Sciatic nerve (tissue), 2 donors: ENCODE results near the gene GTF2IRD2. TPM values are rescaled to one million over a fixed set of nuclear protein-coding genes. Genes with fewer than 3 reads are reported as not detected.
"Not testable (repeated sequence)": the region's sequence is repeated elsewhere in the genome, so short reads cannot be mapped to it uniquely, and the experiment has no call there.

Experiments
- ATAC-seq: fragments of 200-7000 bp; cut with Tn5 transposase; one replicate; pipeline ENCODE4 v1.9.1; 2020; ENCODE audit warnings: mild to moderate bottlenecking, moderate library complexity
- DNase-seq: peaks from one replicate; pipeline ENCODE4 v3.0.0-alpha.2; 2020; ENCODE audit warnings: low spot score
- intact Hi-C: fragments of 100-400 bp; cut with DNase I; formaldehyde crosslinking; loops from one replicate; pipeline ENCODE4 v1.14.2; 2022
- total RNA-seq: library from RNA; stranded (reverse); fragmentation: NEBNext Ultra II Directional; extraction: Animal tissue kit (Norgen Biotek cat#: 25700); gene quantifications from one replicate; pipeline ENCODE4 v1.2.1, GENCODE V29; 2021
- donor health status: DM: no; HTN: no; CAD: no.
- donor health status: DM: no; HTN: no; CAD: no.

Gene GTF2IRD2
- total RNA-seq: 46.5 TPM

- DNase-seq (peak; percentile 80), ATAC-seq (peak; percentile 98)
- intact Hi-C loops: not testable (repeated sequence)
These were observed at the start of gene GTF2IRD2 for GRCh38 chr7:74850833-74851721. TSS of gene GTF2IRD2 (minus strand) at chr7:74851605. CDS start at chr7:74836378, 15,227 bp downstream.

GRCh38 chr7:74890158-74891123 lies 39.0 kb upstream of the GTF2IRD2 start:
- intact Hi-C loops: not testable (repeated sequence)
- peak; percentile 91 for DNase-seq
- peak; percentile 92 for ATAC-seq

GRCh38 chr7:74889518-74890129 lies 38.2 kb upstream of the GTF2IRD2 start:
- intact Hi-C loops, DNase-seq: not testable (repeated sequence)

GRCh38 chr7:74885295-74885694 lies 33.9 kb upstream of the GTF2IRD2 start:
- intact Hi-C loops, DNase-seq, ATAC-seq: not testable (repeated sequence)

More at GRCh38 chr7:74889518-74890129, 38.2 kb upstream of the GTF2IRD2 start:
- not testable (repeated sequence) for ATAC-seq

- ATAC-seq: peak; percentile 32
- DNase-seq, intact Hi-C loops: not testable (repeated sequence)
These were observed 30.7 kb upstream of the GTF2IRD2 start for GRCh38 chr7:74882110-74882509.

- ATAC-seq (peak; percentile 98), DNase-seq (peak; percentile 79)
- intact Hi-C loops: not testable (repeated sequence)
These were observed 23.5 kb upstream of the GTF2IRD2 start for GRCh38 chr7:74874748-74875512.

GRCh38 chr7:74874104-74874747 lies 22.8 kb upstream of the GTF2IRD2 start:
- ATAC-seq: peak; percentile 62
- DNase-seq, intact Hi-C loops: not testable (repeated sequence)

GRCh38 chr7:74872542-74872941 lies 21.1 kb upstream of the GTF2IRD2 start:
- ATAC-seq, intact Hi-C loops, DNase-seq: not testable (repeated sequence)

- DNase-seq, intact Hi-C loops: not testable (repeated sequence)
- ATAC-seq: peak; percentile 49
These were observed 14.4 kb upstream of the GTF2IRD2 start for GRCh38 chr7:74865777-74866176.

GRCh38 chr7:74849853-74850252 lies 1.6 kb downstream of the GTF2IRD2 start:
- intact Hi-C loops, DNase-seq: not testable (repeated sequence)
- peak; percentile 67 for ATAC-seq

- intact Hi-C loops, ATAC-seq, DNase-seq: not testable (repeated sequence)
These were observed 21.0 kb downstream of the GTF2IRD2 start for GRCh38 chr7:74830411-74830810.

GRCh38 chr7:74829959-74830358 lies 21.4 kb downstream of the GTF2IRD2 start:
- ATAC-seq: peak; percentile 68
- intact Hi-C loops, DNase-seq: not testable (repeated sequence)

GRCh38 chr7:74821259-74821658 lies 30.1 kb downstream of the GTF2IRD2 start:
- intact Hi-C loops, ATAC-seq, DNase-seq: not testable (repeated sequence)

GRCh38 chr7:74820146-74820805 lies 31.1 kb downstream of the GTF2IRD2 start:
- DNase-seq, intact Hi-C loops: not testable (repeated sequence)
- peak; percentile 45 for ATAC-seq

GRCh38 chr7:74815882-74816281 lies 35.5 kb downstream of the GTF2IRD2 start:
- ATAC-seq, intact Hi-C loops, DNase-seq: not testable (repeated sequence)

- ATAC-seq: not testable (repeated sequence)
These were observed 52.8 kb downstream of the GTF2IRD2 start for GRCh38 chr7:74798644-74799043.

More at GRCh38 chr7:74798644-74799043, 52.8 kb downstream of the GTF2IRD2 start:
- intact Hi-C loops, DNase-seq: not testable (repeated sequence)
